AG04450 (cell line): Measurements from ENCODE around the gene NEO1. TPM values are rescaled to one million over a fixed set of nuclear protein-coding genes. Genes with fewer than 3 reads are reported as not detected.

Experiments used
- CTCF ChIA-PET: fragments of 300-600, 350-600 bp; formaldehyde crosslinking; extraction: SDS; loops from one replicate; lab custom pipeline; 2022; ENCODE audit warnings: antibody characterized with exemption, inconsistent platforms; lab: Charles Lee
- POLR2A ChIA-PET: fragments of 350-600 bp; formaldehyde crosslinking; extraction: SDS; loops from one replicate; lab custom pipeline; 2021; ENCODE audit warnings: antibody characterized with exemption, inconsistent platforms; lab: Yijun Ruan, JAX
- DNase-seq: peaks from one replicate; pipeline ENCODE4 v3.0.0-alpha.2; 2011; ENCODE audit warnings: low read depth, low spot score
- H3K27ac ChIP-seq: one replicate; pipeline ENCODE4 v1.5.1; 2012; ENCODE audit warnings: low read depth, low read length, control low read depth
- H3K27me3 ChIP-seq: one replicate; pipeline ENCODE4 v1.6.0; 2012; ENCODE audit warnings: low read length; ENCODE audit not compliant: control insufficient read depth, insufficient read depth
- H3K4me3 ChIP-seq: 2 replicates; pipeline ENCODE4 v1.5.1; 2011; ENCODE audit warnings: mild to moderate bottlenecking, low read depth, low read length, control low read depth
- H3K9me3 ChIP-seq: 2 replicates; pipeline ENCODE4 v1.5.1; 2012; ENCODE audit warnings: low read length; ENCODE audit not compliant: control insufficient read depth, insufficient read depth
- CTCF ChIP-seq: IDR thresholded peaks from 2 replicates; pipeline ENCODE4 v1.5.1; 2011; ENCODE audit warnings: low read depth, low read length, control low read depth, inconsistent platforms
- polyA plus RNA-seq: library from polyadenylated mRNA; depleted of rRNA; stranded (reverse); fragments of >200 nt; gene quantifications from 2 replicates; pipeline ENCODE4 v1.2.3, GENCODE V29; 2011

The NEO1 gene
- polyA plus RNA-seq, 1 experiment, result 3.5 TPM

- ChIA-PET POLR2A (no interaction called here), CTCF (no interaction called here)
- Histone ChIP-seq H3K27ac (no peak overlapping the region), H3K9me3 (no peaks in the 10 kb centered on the region), H3K27me3 (no peaks in the 10 kb centered on the region), H3K4me3 (no peak overlapping the region)
- TF ChIP-seq CTCF, result no peak
- no peak for DNase-seq
Observed at GRCh38 chr15:73072894-73073293, 20.6 kb downstream of the NEO1 start.

- no peak overlapping the region for H3K4me3 ChIP-seq
- ChIA-PET POLR2A (no interaction called here), CTCF (no interaction called here)
- no peak overlapping the region for H3K27ac ChIP-seq
- H3K9me3 ChIP-seq, result no peaks in the 10 kb centered on the region
- no peak for TF ChIP-seq CTCF
- DNase-seq, result no peak
- no peaks in the 10 kb centered on the region for H3K27me3 ChIP-seq
Observed at GRCh38 chr15:73074241-73074640, 22.0 kb downstream of the NEO1 start.

- POLR2A ChIA-PET, result no interaction called here
- TF ChIP-seq CTCF, result no peak
- H3K4me3 ChIP-seq, result no peak overlapping the region
- CTCF ChIA-PET, result no interaction called here
- H3K27ac ChIP-seq, result no peak overlapping the region
- no peaks in the 10 kb centered on the region for H3K27me3 ChIP-seq
- DNase-seq, result no peak
- no peaks in the 10 kb centered on the region for H3K9me3 ChIP-seq
Observed at GRCh38 chr15:73075160-73075859, 23.0 kb downstream of the NEO1 start.

GRCh38 chr15:73078291-73078690 is 26.0 kb downstream of the NEO1 start:
- no peaks in the 10 kb centered on the region for H3K9me3 ChIP-seq
- ChIA-PET POLR2A (no interaction called here), CTCF (interaction anchor here (1.1 to 1.6 kb wide), 3 partner anchors 282 to 478 kb away, joined by 4 to 6 read pairs (median 5); no protein-coding TSS in a partner anchor)
- no peak overlapping the region for H3K4me3 ChIP-seq
- no peak for DNase-seq
- peaks cover 2% of the 10 kb centered on the region for H3K27me3 ChIP-seq
- H3K27ac ChIP-seq, result no peak overlapping the region
- no peak for TF ChIP-seq CTCF

- H3K27me3 ChIP-seq, result peaks cover 2% of the 10 kb centered on the region
- no peak overlapping the region for H3K27ac ChIP-seq
- no peak overlapping the region for H3K4me3 ChIP-seq
- ChIA-PET POLR2A (no interaction called here), CTCF (interaction anchor here (0.8 to 1.6 kb wide), 5 partner anchors 194 to 479 kb away, joined by 3 to 6 read pairs (median 5); no protein-coding TSS in a partner anchor)
- H3K9me3 ChIP-seq, result no peaks in the 10 kb centered on the region
- peak; percentile 27 for DNase-seq
- no peak for TF ChIP-seq CTCF
Observed at GRCh38 chr15:73078722-73079121, 26.5 kb downstream of the NEO1 start.
